Upper lobe of right lung (tissue), 1 donor: ENCODE data around the gene SLC17A1. TPM values are rescaled to one million over a fixed set of nuclear protein-coding genes. Genes with fewer than 3 reads are reported as not detected.

Source experiments
- ATAC-seq: fragments of 200-7000 bp; cut with Tn5 transposase; one replicate; pipeline ENCODE4 v1.9.1; 2020; ENCODE audit warnings: mild to moderate bottlenecking, moderate library complexity
- DNase-seq: peaks from one replicate; pipeline ENCODE4 v3.0.0-alpha.2; 2020
- H3K27ac ChIP-seq: fragments of 200-600 bp; one replicate; pipeline ENCODE4 v1.8.0; 2022
- H3K27me3 ChIP-seq: fragments of 200-600 bp; one replicate; pipeline ENCODE4 v1.8.0; 2022; ENCODE audit warnings: mild to moderate bottlenecking
- H3K36me3 ChIP-seq: fragments of 200-600 bp; one replicate; pipeline ENCODE4 v1.8.0; 2022
- H3K4me1 ChIP-seq: fragments of 200-600 bp; one replicate; pipeline ENCODE4 v1.8.0; 2022
- H3K4me3 ChIP-seq: fragments of 200-600 bp; one replicate; pipeline ENCODE4 v1.8.0; 2022; ENCODE audit warnings: mild to moderate bottlenecking
- H3K9me3 ChIP-seq: fragments of 200-600 bp; one replicate; pipeline ENCODE4 v1.8.0; 2022
- CTCF ChIP-seq: fragments of 200-600 bp; IDR thresholded peaks from one replicate; pipeline ENCODE4 v1.8.0; 2022; ENCODE audit warnings: antibody characterized with exemption
- intact Hi-C: fragments of 100-400 bp; cut with DNase I; formaldehyde crosslinking; loops from one replicate; pipeline ENCODE4 v1.11.0; 2022
- total RNA-seq: library from RNA; stranded (reverse); fragmentation: NEBNext Ultra II Directional; extraction: Animal tissue kit (Norgen Biotek cat#: 25700); gene quantifications from one replicate; pipeline ENCODE4 v1.2.1, GENCODE V29; 2021
- donor health status: DM: no; HTN: yes; CAD: no; lungs with severe emphysema.

The SLC17A1 gene
- total RNA-seq, 1 donor from 2014 or later: not detected

- ATAC-seq: no peak
- Histone ChIP-seq H3K27ac (no peak overlapping the region), H3K4me3 (no peak overlapping the region), H3K9me3 (no peaks in the 10 kb centered on the region), H3K36me3 (no peaks in the 10 kb centered on the region), H3K27me3 (no peaks in the 10 kb centered on the region), H3K4me1 (no peaks in the 10 kb centered on the region)
- no peak for TF ChIP-seq CTCF
- no peak for DNase-seq
- intact Hi-C loops: no loop called here
Observed at GRCh38 chr6:25756382-25757363, 75.2 kb downstream of the SLC17A1 start.

- Histone ChIP-seq H3K27ac (no peak overlapping the region), H3K36me3 (no peaks in the 10 kb centered on the region), H3K4me3 (no peak overlapping the region), H3K27me3 (no peaks in the 10 kb centered on the region), H3K9me3 (no peaks in the 10 kb centered on the region), H3K4me1 (no peaks in the 10 kb centered on the region)
- ATAC-seq: no peak
- no peak for DNase-seq
- TF ChIP-seq CTCF: no peak
- intact Hi-C loops: no loop called here
Observed at GRCh38 chr6:25755483-25755882, 76.4 kb downstream of the SLC17A1 start.

- no peak for TF ChIP-seq CTCF
- DNase-seq: no peak
- Histone ChIP-seq H3K4me1 (no peaks in the 10 kb centered on the region), H3K9me3 (no peaks in the 10 kb centered on the region), H3K27me3 (no peaks in the 10 kb centered on the region), H3K4me3 (no peak within 1 kb of the TSS), H3K36me3 (no peaks in the 10 kb centered on the region), H3K27ac (no peak within 1 kb of the TSS)
- intact Hi-C loops: no loop called here
- ATAC-seq: no peak
Observed at GRCh38 chr6:25754535-25754934, 77.3 kb downstream of the SLC17A1 start, which contains the start of gene SLC17A4. SLC17A4 (plus strand) TSS chr6:25754742; CDS start chr6:25761963, 7,221 bp downstream.

GRCh38 chr6:25753079-25753478 lies 78.8 kb downstream of the SLC17A1 start:
- no peaks in the 10 kb centered on the region for H3K27me3 ChIP-seq
- ATAC-seq: no peak
- H3K9me3 ChIP-seq: no peaks in the 10 kb centered on the region
- TF ChIP-seq CTCF: no peak
- no peak overlapping the region for H3K27ac ChIP-seq
- intact Hi-C loops: no loop called here
- H3K36me3 ChIP-seq: no peaks in the 10 kb centered on the region
- H3K4me3 ChIP-seq: no peak overlapping the region
- no peak for DNase-seq
- H3K4me1 ChIP-seq: no peaks in the 10 kb centered on the region

- Histone ChIP-seq H3K27me3 (no peaks in the 10 kb centered on the region), H3K27ac (no peak overlapping the region), H3K4me1 (no peaks in the 10 kb centered on the region), H3K9me3 (no peaks in the 10 kb centered on the region), H3K4me3 (no peak overlapping the region), H3K36me3 (no peaks in the 10 kb centered on the region)
- DNase-seq (no peak), ATAC-seq (no peak)
- TF ChIP-seq CTCF: no peak
- intact Hi-C loops: no loop called here
Observed at GRCh38 chr6:25750906-25751305, 80.9 kb downstream of the SLC17A1 start.
